ENCODE measurements around the gene CRABP1.

CRABP1 gene

GRCh38 chr15:78338781-78339180 lies 1.4 kb upstream of the CRABP1 start:
- TF ChIP-seq CTCF (IDR thresholded peaks at IDR 0.05; ENCODE audit: low read depth, low read length), result no peak
- H3K4me3 ChIP-seq (ENCODE audit: low read depth, low read length), result no peak overlapping the region

- TF ChIP-seq CTCF (IDR thresholded peaks at IDR 0.05; ENCODE audit: low read depth, low read length), result no peak
- H3K4me3 ChIP-seq (ENCODE audit: low read depth, low read length), result no peak overlapping the region
Observed at GRCh38 chr15:78339559-78339958, 594 bp upstream of the CRABP1 start.

DNA sequence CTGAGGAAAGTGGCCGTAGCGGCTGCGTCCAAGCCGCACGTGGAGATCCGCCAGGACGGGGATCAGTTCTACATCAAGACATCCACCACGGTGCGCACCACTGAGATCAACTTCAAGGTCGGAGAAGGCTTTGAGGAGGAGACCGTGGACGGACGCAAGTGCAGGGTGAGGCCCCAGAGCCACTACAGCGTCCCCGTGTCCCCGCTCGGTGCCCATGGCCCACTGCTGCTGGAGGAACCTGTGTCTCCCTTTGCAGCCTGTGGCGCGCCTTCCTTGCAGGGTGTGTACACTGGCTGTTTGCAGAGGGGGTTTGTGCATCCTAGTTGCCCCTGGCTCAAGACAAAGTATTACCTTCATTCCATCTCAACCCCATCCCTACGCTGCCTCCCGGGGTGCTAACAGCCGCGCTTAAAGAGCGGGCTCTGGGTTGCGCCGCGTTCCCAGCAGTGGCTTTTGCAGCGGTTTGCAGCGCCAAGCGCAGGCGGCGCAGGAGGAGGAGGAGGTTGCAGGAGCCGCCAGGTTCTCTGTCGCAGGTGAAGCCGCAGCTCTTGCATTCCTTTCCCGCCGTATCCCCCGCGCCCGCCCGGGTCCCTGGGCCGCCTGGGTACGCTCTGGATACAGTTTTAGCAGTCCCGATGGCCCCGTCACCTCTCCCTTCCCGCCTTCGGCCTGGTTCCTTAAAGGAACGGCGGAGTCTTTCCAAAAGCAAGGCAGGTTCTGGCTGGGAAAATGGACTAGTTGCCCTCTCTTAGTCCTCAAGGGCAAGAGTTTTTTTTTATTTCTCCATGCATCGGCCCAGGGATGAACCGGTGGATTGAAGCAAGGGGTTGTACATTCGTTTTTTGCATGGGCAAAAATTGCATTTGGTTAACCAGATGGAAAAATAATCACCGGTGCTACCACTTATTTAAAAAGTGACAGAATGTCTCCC lies 1.2 kb downstream of the CRABP1 start:
- no peak for TF ChIP-seq CTCF (IDR thresholded peaks at IDR 0.05; ENCODE audit: low read depth, low read length)
- H3K4me3 ChIP-seq (ENCODE audit: low read depth, low read length), result no peak overlapping the region

DNA sequence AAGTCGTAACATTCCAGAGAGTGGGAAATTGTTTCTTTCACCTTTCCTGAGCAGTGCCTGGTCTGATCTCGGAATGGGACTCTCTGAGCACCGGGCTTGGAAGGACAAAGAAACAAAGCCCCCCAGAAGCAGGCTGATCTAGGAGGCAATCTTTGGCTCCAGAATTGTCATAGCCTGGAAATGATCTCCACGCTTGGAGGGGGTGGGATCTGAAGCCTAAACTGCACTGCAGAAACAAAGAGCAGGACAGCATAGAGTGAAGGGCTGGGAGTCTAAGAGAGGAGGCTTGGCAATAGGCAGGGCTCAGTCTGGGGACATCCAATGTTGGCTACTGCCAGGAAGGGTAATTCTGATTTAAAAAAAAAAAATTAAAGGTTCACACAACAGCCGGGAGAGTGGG lies 1.9 kb downstream of the CRABP1 start:
- no peak overlapping the region for H3K4me3 ChIP-seq (ENCODE audit: low read depth, low read length)

GRCh38 chr15:78343276-78344060 lies 3.3 kb downstream of the CRABP1 start:
- TF ChIP-seq CTCF (IDR thresholded peaks at IDR 0.05; ENCODE audit: low read depth, low read length), result no peak
- H3K4me3 ChIP-seq (ENCODE audit: low read depth, low read length), result no peak overlapping the region

More for the DNA sequence above, 1.9 kb downstream of the CRABP1 start:
- TF ChIP-seq CTCF (IDR thresholded peaks at IDR 0.05; ENCODE audit: low read depth, low read length), result no peak

DNA sequence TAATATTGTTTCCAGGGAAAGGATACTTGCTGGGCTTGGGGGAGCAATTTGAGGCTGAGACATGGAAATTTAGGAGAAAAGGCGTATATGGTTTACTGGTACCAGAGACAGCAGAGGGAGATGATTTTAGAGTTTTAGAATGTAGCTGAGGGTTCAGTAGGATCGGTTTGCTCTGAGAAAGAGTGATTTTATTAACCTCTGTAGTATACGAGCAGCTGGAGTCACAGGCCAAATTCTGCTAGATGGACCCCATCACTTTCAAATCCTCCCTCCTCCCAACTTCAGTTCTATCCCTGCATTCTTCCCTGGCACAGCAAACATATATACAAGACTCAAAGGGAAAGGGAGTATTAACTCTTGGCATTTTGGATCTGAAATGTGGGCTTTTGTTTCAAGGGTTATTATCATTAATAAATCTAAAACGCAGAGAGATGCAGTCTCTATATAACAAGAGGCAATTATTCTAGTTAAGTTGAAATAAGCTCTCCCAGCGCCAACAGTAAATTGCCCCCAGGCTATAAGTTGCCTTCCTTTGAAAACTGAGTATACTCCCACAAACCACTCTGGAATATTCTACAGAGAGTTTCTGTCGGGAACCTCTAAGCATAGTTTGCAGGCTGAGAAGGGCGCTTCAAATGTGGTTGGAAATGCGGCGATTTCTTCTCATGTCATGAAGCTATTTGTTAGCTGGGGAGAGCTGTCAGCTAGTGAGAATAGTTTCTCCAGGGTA lies 5.4 kb downstream of the CRABP1 start:
- H3K4me3 ChIP-seq (ENCODE audit: low read depth, low read length), result no peak overlapping the region
- no peak for TF ChIP-seq CTCF (IDR thresholded peaks at IDR 0.05; ENCODE audit: low read depth, low read length)
